Gastroesophageal sphincter (tissue), 4 donors: ENCODE results near the gene CD247. TPM values are rescaled to one million over a fixed set of nuclear protein-coding genes. Genes with fewer than 3 reads are reported as not detected.

Experiments used
- ATAC-seq: fragments of 150-250 bp; one replicate; pipeline ENCODE4 v1.9.1; 2016; ENCODE audit warnings: mild to moderate bottlenecking, moderate library complexity
- H3K27ac ChIP-seq, 4 donors: fragments of 200-600 bp; sonication (generic) in 3 of 4; 1 replicate in 3 of 4; 2 replicates in 1 of 4; pipeline ENCODE4 v1.5.1; 2016 to 2019
- H3K27me3 ChIP-seq: fragments of 200-600 bp; sonication (generic); one replicate; pipeline ENCODE4 v1.5.1; 2019
- H3K36me3 ChIP-seq, 2 donors: fragments of 200-600 bp; sonication (generic); one replicate each; pipeline ENCODE4 v1.5.1; 2019; ENCODE audit warnings: control low read depth in 1 of 2
- H3K4me1 ChIP-seq, 3 donors: fragments of 200-600 bp; sonication (generic); 1 replicate in 2 of 3; 2 replicates in 1 of 3; pipeline ENCODE4 v1.5.1; 2016 to 2019; ENCODE audit warnings: control low read depth in 2 of 3
- H3K4me3 ChIP-seq, 2 donors: fragments of 200-600 bp; sonication (generic); one replicate each; pipeline ENCODE4 v1.5.1; 2019; ENCODE audit warnings: mild to moderate bottlenecking in 1 of 2, moderate library complexity in 1 of 2
- H3K9me3 ChIP-seq, 3 donors: fragments of 200-600 bp; sonication (generic); one replicate each; pipeline ENCODE4 v1.5.1; 2017 to 2019; ENCODE audit warnings: control low read depth in 2 of 3
- EP300 ChIP-seq: sonication (generic); formaldehyde crosslinking; IDR thresholded peaks from one replicate; pipeline ENCODE4 v1.6.1; 2017; ENCODE audit warnings: antibody characterized with exemption, mild to moderate bottlenecking
- POLR2A ChIP-seq, 2 donors: fragments of 450-650 bp; IDR thresholded peaks; one replicate each; pipeline ENCODE4 v1.6.1; 2017; ENCODE audit warnings: antibody characterized with exemption in 2 of 2, mild to moderate bottlenecking in 2 of 2, moderate library complexity in 1 of 2
- POLR2AphosphoS5 ChIP-seq: sonication (generic); formaldehyde crosslinking; IDR thresholded peaks from one replicate; pipeline ENCODE4 v1.6.1; 2017; ENCODE audit warnings: antibody characterized with exemption
- WGBS, 2 donors: methylation state at CpG; one replicate each; pipeline ENCODE4 v1.1.5; 2018; ENCODE audit warnings: low coverage in 1 of 2; 5-methylcytosine and 5-hydroxymethylcytosine counted together
- total RNA-seq, 4 donors: library from RNA; depleted of rRNA; stranded (reverse); fragments of >200 nt; gene quantifications; one replicate each; pipeline ENCODE4 v1.1.0, GENCODE V29; 2016
- TF ChIP-seq, protein P1 (sequence below), 4 experiments: fragments of 200-600 bp in 2 of 4; fragments of 450-650 bp in 2 of 4; sonication (generic) in 1 of 4; IDR thresholded peaks; one replicate each; pipeline ENCODE4 v1.5.1; 2017 to 2019; ENCODE audit warnings: antibody characterized with exemption in 4 of 4, mild to moderate bottlenecking in 2 of 4, moderate library complexity in 2 of 4

The CD247 gene
- total RNA-seq, 4 donors from 2014 or later, result 0.31 to 1.3 (median 0.45) TPM; not detected in 1

DNA sequence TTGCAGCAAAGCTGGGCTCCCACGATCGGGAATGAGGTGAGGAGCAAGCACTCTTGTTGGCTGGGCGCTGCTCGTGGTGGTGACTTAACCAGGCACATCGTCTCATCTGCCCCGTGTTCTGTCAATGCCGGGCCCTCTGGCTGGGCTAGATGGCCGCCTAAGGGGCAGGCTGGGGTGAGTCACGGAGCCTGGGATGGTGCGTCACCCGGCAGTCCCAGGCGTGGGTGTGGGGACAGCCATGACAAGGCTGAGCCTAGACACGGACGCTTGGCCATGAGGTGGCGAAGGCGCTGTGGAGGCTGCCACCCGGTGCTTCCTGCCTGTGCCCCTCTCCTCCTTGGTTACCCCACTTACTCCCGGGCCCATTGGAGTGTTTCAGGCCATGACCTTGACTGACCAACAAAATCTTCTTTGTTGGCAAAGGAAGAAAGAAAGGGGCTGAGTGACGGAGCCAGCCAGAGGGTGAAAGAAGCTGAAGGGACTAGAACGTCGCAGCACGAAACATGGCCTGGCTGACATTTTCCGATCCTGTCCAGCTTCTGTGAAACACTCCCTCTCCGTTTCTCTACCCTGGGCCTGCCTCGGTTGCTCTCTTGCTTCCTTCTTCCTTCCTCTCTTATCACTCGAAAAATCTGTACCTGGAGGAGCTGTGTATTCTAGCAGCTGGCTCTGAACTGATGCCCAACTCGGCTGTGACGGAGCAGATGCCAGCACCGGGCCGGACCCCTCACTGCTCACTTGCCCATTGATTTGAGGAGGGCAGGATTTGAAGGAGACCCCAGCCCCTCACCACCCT is 596 bp downstream of the CD247 start:
- Histone ChIP-seq H3K27me3 (peaks cover 25% of the 10 kb centered on the region), H3K4me3 (peak overlapping the region in 1 of 2 donors; percentile 13), H3K36me3 (no peaks in the 10 kb centered on the region), H3K27ac (no peak overlapping the region), H3K4me1 (no peaks in the 10 kb centered on the region), H3K9me3 (no peaks in the 10 kb centered on the region)
- 78 to 94% methylated on average over 10 to 11 of the region's 30 CpGs for WGBS, 2 donors
- ATAC-seq, result no peak
- TF ChIP-seq EP300 (no peak), POLR2A (IDR thresholded peaks at IDR 0.05) (no peak), POLR2AphosphoS5 (no peak)
- TF ChIP-seq, protein P1, sequence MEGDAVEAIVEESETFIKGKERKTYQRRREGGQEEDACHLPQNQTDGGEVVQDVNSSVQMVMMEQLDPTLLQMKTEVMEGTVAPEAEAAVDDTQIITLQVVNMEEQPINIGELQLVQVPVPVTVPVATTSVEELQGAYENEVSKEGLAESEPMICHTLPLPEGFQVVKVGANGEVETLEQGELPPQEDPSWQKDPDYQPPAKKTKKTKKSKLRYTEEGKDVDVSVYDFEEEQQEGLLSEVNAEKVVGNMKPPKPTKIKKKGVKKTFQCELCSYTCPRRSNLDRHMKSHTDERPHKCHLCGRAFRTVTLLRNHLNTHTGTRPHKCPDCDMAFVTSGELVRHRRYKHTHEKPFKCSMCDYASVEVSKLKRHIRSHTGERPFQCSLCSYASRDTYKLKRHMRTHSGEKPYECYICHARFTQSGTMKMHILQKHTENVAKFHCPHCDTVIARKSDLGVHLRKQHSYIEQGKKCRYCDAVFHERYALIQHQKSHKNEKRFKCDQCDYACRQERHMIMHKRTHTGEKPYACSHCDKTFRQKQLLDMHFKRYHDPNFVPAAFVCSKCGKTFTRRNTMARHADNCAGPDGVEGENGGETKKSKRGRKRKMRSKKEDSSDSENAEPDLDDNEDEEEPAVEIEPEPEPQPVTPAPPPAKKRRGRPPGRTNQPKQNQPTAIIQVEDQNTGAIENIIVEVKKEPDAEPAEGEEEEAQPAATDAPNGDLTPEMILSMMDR (IDR thresholded peaks at IDR 0.05), result no peak

GRCh38 chr1:167516404-167517388 is 1.6 kb downstream of the CD247 start:
- Histone ChIP-seq H3K4me1 (no peaks in the 10 kb centered on the region), H3K36me3 (no peaks in the 10 kb centered on the region), H3K4me3 (no peak overlapping the region), H3K27me3 (peaks cover 25% of the 10 kb centered on the region), H3K27ac (no peak overlapping the region), H3K9me3 (no peaks in the 10 kb centered on the region)
- 89% methylated on average over 10 to 11 of the region's 19 CpGs for WGBS, 2 donors
- ATAC-seq, result no peak
- no peak for TF ChIP-seq EP300
- TF ChIP-seq POLR2AphosphoS5, result no peak

DNA sequence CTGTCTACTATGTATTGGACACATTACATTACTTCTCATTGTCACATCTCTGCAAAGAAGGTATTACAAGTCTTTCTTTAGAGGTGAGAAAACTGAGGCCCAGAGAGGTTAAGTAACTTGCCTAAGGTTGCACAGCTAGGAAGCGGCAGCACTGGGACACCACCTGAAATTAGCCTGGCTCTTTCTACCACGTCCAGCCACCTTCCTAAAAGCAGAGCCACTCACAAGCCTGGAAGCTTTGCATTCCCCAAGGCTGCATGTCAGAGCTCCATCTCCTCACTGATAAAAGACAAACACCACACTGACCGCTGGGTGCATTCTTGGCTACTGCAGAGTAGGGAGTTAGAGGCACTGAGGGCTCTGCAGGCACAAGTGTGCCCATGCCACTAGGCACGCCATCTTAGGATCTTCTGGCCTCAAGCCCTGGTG is 2.4 kb downstream of the CD247 start:
- Histone ChIP-seq H3K4me3 (no peak overlapping the region), H3K27ac (no peak overlapping the region), H3K4me1 (no peaks in the 10 kb centered on the region), H3K36me3 (no peaks in the 10 kb centered on the region), H3K9me3 (no peaks in the 10 kb centered on the region), H3K27me3 (peaks cover 25% of the 10 kb centered on the region)
- WGBS, 2 donors, result 83 to 100% methylated on average over 2 of the region's 4 CpGs
- no peak for ATAC-seq
- no peak for TF ChIP-seq POLR2A (IDR thresholded peaks at IDR 0.05)
- no peak for TF ChIP-seq POLR2AphosphoS5
- TF ChIP-seq, protein P1 (IDR thresholded peaks at IDR 0.05), result no peak
- TF ChIP-seq EP300, result no peak

DNA sequence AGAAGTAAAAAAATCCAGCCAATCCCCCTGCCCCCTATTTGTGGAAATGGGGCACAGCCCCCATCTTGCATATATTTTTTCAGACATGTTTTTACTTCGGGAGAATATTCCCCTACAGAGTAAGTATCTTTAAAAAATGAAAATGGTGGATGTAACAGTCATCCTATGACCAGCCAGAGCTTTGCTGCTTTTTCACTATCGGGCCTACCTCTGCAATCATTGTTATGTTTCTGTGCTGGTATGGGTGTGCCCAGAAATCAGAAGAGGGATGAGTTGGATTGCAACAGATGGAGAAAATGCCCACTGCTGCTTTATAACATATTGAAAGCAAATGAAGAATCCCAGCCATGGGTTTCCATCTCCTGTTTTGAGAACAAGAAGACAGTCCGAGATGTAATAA is 2.9 kb downstream of the CD247 start:
- ATAC-seq, result no peak
- Histone ChIP-seq H3K27me3 (peaks cover 25% of the 10 kb centered on the region), H3K4me1 (no peaks in the 10 kb centered on the region), H3K36me3 (no peaks in the 10 kb centered on the region), H3K27ac (no peak overlapping the region), H3K9me3 (no peaks in the 10 kb centered on the region), H3K4me3 (no peak overlapping the region)
- no peak for TF ChIP-seq POLR2A (IDR thresholded peaks at IDR 0.05)
- TF ChIP-seq, protein P1 (IDR thresholded peaks at IDR 0.05), result no peak
- TF ChIP-seq EP300, result no peak
- TF ChIP-seq POLR2AphosphoS5, result no peak
- WGBS, 2 donors, result 84 to 100% methylated on average over 1 to 3 of the region's 3 CpGs

GRCh38 chr1:167514288-167514687 is 4.0 kb downstream of the CD247 start:
- TF ChIP-seq POLR2A (IDR thresholded peaks at IDR 0.05) (no peak), POLR2AphosphoS5 (no peak), EP300 (no peak)
- TF ChIP-seq, protein P1 (IDR thresholded peaks at IDR 0.05), result no peak
- Histone ChIP-seq H3K4me1 (no peaks in the 10 kb centered on the region), H3K9me3 (no peaks in the 10 kb centered on the region), H3K4me3 (no peak overlapping the region), H3K36me3 (no peaks in the 10 kb centered on the region), H3K27ac (no peak overlapping the region), H3K27me3 (peaks cover 25% of the 10 kb centered on the region)
- WGBS, 2 donors, result 86 to 87% methylated on average over 6 to 8 of the region's 9 CpGs
- ATAC-seq, result no peak
